Amygdala (tissue), 56 donors: ENCODE results near the gene RNASE4.
A peak's percentile ranks its signal among the peaks of the same experiment; 100 is the strongest.
"Not testable (repeated sequence)": the region's sequence is repeated elsewhere in the genome, so short reads cannot be mapped to it uniquely, and the experiment has no call there.

Experiments
- DNase-seq, 56 donors: peaks; one replicate each; lab custom pipeline; 2025; lab: John Stamatoyannopoulos, UW

Gene RNASE4

GRCh38 chr14:20696764-20697163, 12.4 kb downstream of the RNASE4 start:
- no peak for DNase-seq

DNA sequence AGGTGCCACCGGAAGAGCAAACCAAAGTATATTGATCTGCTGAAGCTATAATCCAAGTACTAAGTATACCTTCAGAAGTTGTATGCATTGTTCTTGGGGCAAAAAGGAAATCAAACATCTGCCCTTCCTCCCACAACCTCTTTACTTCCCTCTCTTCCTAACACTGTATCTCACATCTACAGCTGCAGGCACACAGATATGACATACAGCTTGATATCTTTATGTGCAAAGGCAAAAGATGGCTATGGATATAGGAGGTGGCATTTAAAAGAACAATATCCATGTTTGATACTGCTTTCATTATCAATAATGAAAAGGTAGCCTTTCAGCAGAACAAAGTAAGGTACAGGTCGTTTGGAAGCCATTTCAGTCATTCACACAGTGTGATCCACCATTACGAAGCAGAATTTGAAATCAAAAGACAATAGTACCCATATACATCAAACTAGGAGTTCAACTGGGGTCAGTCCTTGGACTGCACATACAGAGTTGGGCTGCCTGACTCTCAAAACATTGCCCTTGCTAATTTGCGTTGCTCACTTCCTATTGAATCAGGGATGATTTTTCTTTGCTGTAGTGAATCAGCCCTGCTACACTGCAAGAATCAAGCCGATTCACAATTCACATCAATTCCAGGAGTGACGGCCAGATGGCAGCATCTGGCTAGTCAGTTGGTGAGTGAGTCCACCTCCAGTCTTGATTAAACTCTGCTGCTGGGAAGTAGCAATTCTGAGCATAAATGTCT, 13.1 kb downstream of the RNASE4 start:
- DNase-seq, result peak in 47 of 56 donors; percentile 0 to 89 (median 46)

GRCh38 chr14:20698018-20698329, 13.6 kb downstream of the RNASE4 start:
- DNase-seq, result no peak

GRCh38 chr14:20698934-20699333, 14.6 kb downstream of the RNASE4 start:
- DNase-seq, result no peak

- no peak for DNase-seq
Measured at GRCh38 chr14:20699931-20700330, 15.6 kb downstream of the RNASE4 start.

GRCh38 chr14:20700965-20701364, 16.6 kb downstream of the RNASE4 start:
- not testable (repeated sequence) for DNase-seq

DNA sequence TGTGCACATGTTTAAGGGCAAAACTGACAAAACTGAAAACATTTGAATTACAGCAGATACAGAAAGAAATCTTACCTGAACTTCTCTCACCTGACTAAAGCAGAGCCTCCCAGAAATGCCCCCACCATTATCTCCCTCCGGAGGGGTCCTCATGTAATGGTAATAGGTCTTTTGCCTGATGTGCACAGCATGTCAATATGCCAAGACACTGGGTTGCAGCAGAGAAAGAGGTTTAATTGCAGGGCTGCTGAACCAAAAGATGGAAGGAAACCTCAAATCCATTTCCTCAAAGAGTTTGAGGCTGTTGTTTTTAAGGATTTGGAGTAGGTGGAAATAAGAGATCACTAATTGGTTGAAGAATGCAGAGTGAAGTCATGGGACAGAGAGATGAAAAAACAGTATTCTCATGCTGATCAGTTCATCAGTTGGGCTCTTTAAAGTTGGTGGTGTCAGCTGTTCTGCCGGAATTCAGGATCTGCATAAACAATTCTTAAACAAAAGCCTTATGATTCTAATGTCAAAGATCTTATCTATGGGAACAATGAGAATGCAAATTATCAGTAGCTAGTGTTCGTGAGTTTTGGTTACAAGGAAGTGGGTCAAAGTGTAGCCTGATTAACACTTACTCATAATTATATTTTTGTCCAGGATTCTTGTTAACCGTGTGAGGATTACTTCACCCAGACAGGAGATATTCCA, 22.4 kb downstream of the RNASE4 start:
- DNase-seq, result no peak

DNA sequence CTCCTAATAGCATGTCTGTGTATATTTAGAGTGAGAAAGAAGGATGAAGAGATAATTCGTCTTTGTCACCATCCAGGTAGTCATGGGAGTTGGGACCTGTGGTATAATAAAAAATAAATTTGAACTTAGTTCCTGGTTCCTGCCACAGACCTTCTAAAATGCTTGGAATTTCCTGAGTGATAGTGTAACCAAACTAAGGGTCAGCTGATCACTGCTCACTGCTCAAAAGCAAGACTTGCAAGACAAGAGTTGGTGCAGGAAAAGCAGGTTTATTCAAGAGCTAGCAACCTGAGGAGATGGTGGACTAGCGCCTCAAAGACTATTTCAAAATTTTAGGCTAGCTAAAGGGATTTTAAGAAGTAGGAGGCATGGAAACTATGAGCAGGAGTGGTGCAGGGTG, 23.3 kb downstream of the RNASE4 start:
- no peak for DNase-seq

GRCh38 chr14:20711261-20711660, 26.9 kb downstream of the RNASE4 start:
- no peak for DNase-seq

GRCh38 chr14:20711685-20712084, 27.3 kb downstream of the RNASE4 start:
- DNase-seq, result no peak

DNA sequence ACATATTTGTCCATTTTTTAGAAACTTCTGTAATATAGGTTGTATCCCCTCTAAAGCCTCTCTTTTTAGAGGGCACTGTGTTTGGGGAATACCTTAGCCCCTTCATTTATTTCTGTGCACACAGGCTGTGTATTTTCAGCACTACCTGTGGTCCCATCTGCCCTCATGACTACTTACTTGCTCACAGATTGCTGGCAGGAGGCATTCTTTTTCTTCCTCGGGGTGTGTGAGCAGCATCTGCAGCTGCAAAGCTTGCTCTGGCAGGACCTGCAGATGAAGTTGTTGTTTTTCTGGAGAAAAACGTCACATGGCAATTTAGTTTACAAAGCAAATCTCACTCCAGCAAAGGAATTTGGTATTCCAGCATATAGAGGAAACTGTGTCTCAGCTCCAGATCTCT, 28.5 kb downstream of the RNASE4 start:
- no peak for DNase-seq

- DNase-seq, result peak in 29 of 56 donors; percentile 2 to 70 (median 16)
Measured at GRCh38 chr14:20714593-20715250, 30.4 kb downstream of the RNASE4 start.

DNA sequence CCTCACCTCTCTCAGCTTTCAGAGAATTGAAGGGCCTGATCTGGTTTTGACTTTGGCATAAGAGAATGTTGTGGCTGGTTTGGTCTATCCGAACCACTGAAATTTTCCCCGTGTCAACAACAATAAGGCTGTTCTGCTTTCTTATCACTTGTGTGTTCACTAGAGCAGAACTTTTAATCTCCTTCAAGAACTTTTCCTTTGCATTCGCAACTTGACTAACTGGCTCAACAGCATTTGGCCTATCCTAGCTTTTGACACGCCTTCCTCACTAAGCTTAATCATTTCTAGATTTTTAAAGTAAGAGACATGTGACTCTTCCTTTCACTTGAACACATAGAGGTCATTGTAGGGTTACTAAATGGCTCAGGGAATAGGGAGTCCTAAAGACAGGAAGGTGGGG, 35.4 kb downstream of the RNASE4 start:
- DNase-seq, result no peak

- DNase-seq, result no peak
Measured at GRCh38 chr14:20720741-20721140, 36.4 kb downstream of the RNASE4 start.

GRCh38 chr14:20722016-20722415, 37.7 kb downstream of the RNASE4 start:
- DNase-seq, result no peak

GRCh38 chr14:20723488-20723887, 39.1 kb downstream of the RNASE4 start:
- DNase-seq, result peak in 3 of 56 donors; percentile 1 to 16 (median 2)

GRCh38 chr14:20726121-20726520, 41.8 kb downstream of the RNASE4 start:
- DNase-seq, result not testable (repeated sequence)

DNA sequence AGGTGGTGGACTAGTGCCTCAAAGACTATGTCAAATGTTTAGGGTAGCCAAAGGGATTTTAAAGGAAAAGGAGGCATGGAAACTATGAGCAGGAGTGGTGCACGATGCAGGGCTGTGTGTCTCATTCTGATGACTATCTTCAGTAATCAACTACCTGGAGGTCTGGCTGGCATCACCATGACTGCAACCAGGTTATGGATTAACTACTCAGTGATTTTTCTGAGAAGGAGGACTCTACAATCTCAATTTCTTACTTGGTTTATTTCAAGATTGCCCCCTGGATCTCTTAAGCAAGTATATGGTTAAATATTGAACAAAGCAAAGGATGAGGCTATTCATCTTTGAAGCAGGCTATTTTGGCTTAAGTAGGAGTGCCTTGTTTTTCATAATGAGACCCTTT, 42.2 kb downstream of the RNASE4 start:
- DNase-seq, result no peak

- no peak for DNase-seq
Measured at GRCh38 chr14:20730891-20731290, 46.5 kb downstream of the RNASE4 start.

- DNase-seq, result no peak
Measured at GRCh38 chr14:20732477-20732876, 48.1 kb downstream of the RNASE4 start.

DNA sequence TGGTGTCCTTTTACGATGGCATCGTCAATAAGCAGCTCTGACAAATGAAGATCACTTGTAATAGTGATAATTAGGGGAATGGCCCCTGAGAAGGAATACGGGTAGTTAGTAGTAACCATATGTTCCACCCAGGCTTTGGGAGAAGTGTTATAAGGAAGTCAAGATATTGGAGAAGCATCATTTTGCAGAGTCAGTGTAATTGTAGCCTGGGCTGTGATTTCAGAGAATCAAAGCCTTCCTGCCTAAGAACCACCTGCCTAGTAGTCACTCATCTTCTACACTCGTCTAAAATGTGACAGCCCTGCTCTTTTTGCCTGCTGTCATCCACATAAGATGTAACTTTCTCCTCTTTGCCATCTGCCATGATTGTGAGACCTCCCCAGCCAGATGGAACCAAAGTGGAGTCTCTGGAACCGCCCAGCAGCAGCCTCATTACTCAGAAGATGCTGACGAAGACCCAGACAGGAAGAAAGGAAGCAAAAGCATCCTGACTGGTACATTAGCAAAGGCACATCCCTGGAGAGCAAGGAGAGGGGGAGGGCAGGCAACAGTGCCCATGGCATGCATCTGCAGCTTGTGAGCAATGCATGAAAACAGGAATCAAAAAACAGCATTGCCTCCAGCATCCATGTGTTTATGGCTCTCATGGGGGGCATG, 48.7 kb downstream of the RNASE4 start:
- no peak for DNase-seq
